ENCODE results near the gene SORCS2.

Gene SORCS2

DNA sequence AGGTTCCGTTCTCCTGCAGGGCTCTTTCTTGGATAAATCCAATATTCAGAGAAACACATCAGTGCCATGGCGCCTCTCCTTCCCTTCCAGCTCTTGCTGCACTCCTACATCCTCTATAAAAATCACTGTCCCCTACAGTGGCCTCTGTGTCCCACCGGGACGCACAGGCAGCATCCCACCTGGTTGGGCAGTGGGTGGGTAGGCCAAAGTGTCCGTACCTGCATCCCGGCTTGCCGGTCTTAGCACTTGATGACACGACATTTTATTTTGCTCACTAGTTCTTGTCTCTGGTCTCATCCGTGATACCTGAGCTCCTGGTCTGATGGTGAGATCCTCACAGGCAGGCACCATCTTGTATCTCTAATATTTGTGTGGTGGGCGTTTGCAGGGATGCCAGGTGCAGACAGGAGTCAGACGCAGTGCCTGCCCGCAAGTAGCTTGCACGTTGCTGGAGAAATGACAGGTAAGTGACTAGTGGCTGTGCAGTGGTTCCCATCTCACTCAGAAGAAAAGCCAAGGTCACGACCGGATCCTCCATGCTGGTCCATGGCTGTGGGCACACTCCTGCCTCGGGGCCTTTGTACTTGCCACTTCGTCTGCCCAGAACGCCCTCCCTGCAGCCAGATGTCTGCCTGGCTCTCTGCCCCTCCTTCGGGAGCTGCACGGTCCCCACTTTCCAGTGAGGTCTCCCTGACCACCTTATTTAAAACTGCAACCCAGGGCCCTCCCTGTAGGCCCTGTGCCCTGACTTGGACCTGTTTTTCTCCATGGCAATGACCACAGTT is 109.7 kb downstream of the SORCS2 start:
- no peak overlapping the region for H3K4me3 ChIP-seq (ENCODE audit: low read depth in 1 of 2, low read length in 2 of 2)
- DNase-seq (no peak), ATAC-seq (ENCODE audit: insufficient read depth, low read depth) (no peak)
- H3K36me3 ChIP-seq (ENCODE audit: insufficient read depth, low read length), result no peaks in the 10 kb centered on the region
- no peak overlapping the region for H3K4me2 ChIP-seq (ENCODE audit: insufficient read depth, low read length)
- H4K20me1 ChIP-seq (ENCODE audit: insufficient read depth, low read length), result no peaks in the 10 kb centered on the region
- no peaks in the 10 kb centered on the region for H3K9me3 ChIP-seq (ENCODE audit: insufficient read depth, low read length, severe bottlenecking)
- H3K79me2 ChIP-seq (ENCODE audit: insufficient read depth, low read length), result no peaks in the 10 kb centered on the region
- no peaks in the 10 kb centered on the region for H3K4me1 ChIP-seq (ENCODE audit: insufficient read depth, low read length)
- no peak overlapping the region for H3K27ac ChIP-seq (ENCODE audit: low read length)
- peaks cover 15% of the 10 kb centered on the region for H3K27me3 ChIP-seq (ENCODE audit: insufficient read depth, low read length, poor library complexity)
- no peak overlapping the region for H2AFZ ChIP-seq (ENCODE audit: low read depth, low read length)
- H3K9ac ChIP-seq (ENCODE audit: low read depth, low read length), result no peak overlapping the region
- TF ChIP-seq, protein P1, sequence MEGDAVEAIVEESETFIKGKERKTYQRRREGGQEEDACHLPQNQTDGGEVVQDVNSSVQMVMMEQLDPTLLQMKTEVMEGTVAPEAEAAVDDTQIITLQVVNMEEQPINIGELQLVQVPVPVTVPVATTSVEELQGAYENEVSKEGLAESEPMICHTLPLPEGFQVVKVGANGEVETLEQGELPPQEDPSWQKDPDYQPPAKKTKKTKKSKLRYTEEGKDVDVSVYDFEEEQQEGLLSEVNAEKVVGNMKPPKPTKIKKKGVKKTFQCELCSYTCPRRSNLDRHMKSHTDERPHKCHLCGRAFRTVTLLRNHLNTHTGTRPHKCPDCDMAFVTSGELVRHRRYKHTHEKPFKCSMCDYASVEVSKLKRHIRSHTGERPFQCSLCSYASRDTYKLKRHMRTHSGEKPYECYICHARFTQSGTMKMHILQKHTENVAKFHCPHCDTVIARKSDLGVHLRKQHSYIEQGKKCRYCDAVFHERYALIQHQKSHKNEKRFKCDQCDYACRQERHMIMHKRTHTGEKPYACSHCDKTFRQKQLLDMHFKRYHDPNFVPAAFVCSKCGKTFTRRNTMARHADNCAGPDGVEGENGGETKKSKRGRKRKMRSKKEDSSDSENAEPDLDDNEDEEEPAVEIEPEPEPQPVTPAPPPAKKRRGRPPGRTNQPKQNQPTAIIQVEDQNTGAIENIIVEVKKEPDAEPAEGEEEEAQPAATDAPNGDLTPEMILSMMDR (IDR thresholded peaks at IDR 0.05; ENCODE audit: borderline replicate concordance, extremely low read depth, low read length, poor library complexity, severe bottlenecking), result no peak
- no peak for TF ChIP-seq EZH2 (IDR thresholded peaks at IDR 0.05; ENCODE audit: borderline replicate concordance, low read depth, low read length, severe bottlenecking)

- TF ChIP-seq, protein P1 (IDR thresholded peaks at IDR 0.05; ENCODE audit: borderline replicate concordance, extremely low read depth, low read length, poor library complexity, severe bottlenecking), result no peak
- no peak for TF ChIP-seq EZH2 (IDR thresholded peaks at IDR 0.05; ENCODE audit: borderline replicate concordance, low read depth, low read length, severe bottlenecking)
- H3K4me2 ChIP-seq (ENCODE audit: insufficient read depth, low read length), result no peak overlapping the region
- no peaks in the 10 kb centered on the region for H3K36me3 ChIP-seq (ENCODE audit: insufficient read depth, low read length)
- no peak overlapping the region for H3K9ac ChIP-seq (ENCODE audit: low read depth, low read length)
- ATAC-seq (ENCODE audit: insufficient read depth, low read depth) (no peak), DNase-seq (no peak)
- no peak overlapping the region for H2AFZ ChIP-seq (ENCODE audit: low read depth, low read length)
- 0 out of 2 replicates have a peak, but pooled peaks cover 6% of the 10 kb centered on the region for H4K20me1 ChIP-seq (ENCODE audit: insufficient read depth, low read length)
- H3K79me2 ChIP-seq (ENCODE audit: insufficient read depth, low read length), result no peaks in the 10 kb centered on the region
- no peaks in the 10 kb centered on the region for H3K4me1 ChIP-seq (ENCODE audit: insufficient read depth, low read length)
- H3K27me3 ChIP-seq (ENCODE audit: insufficient read depth, low read length, poor library complexity), result peaks cover 15% of the 10 kb centered on the region
- no peak overlapping the region for H3K27ac ChIP-seq (ENCODE audit: low read length)
- H3K9me3 ChIP-seq (ENCODE audit: insufficient read depth, low read length, severe bottlenecking), result no peaks in the 10 kb centered on the region
- H3K4me3 ChIP-seq (ENCODE audit: low read depth in 1 of 2, low read length in 2 of 2), result no peak overlapping the region
These were observed 110.6 kb downstream of the SORCS2 start for GRCh38 chr4:7302781-7303404.

- no peaks in the 10 kb centered on the region for H3K36me3 ChIP-seq (ENCODE audit: insufficient read depth, low read length)
- DNase-seq, result no peak
- ATAC-seq (ENCODE audit: insufficient read depth, low read depth), result no peak
- no peak overlapping the region for H2AFZ ChIP-seq (ENCODE audit: low read depth, low read length)
- no peak overlapping the region for H3K27ac ChIP-seq (ENCODE audit: low read length)
- H3K4me2 ChIP-seq (ENCODE audit: insufficient read depth, low read length), result no peak overlapping the region
- H3K9ac ChIP-seq (ENCODE audit: low read depth, low read length), result no peak overlapping the region
- H4K20me1 ChIP-seq (ENCODE audit: insufficient read depth, low read length), result 0 out of 2 replicates have a peak, but pooled peaks cover 7% of the 10 kb centered on the region
- H3K4me1 ChIP-seq (ENCODE audit: insufficient read depth, low read length), result no peaks in the 10 kb centered on the region
- no peaks in the 10 kb centered on the region for H3K9me3 ChIP-seq (ENCODE audit: insufficient read depth, low read length, severe bottlenecking)
- no peak for TF ChIP-seq EZH2 (IDR thresholded peaks at IDR 0.05; ENCODE audit: borderline replicate concordance, low read depth, low read length, severe bottlenecking)
- TF ChIP-seq, protein P1 (IDR thresholded peaks at IDR 0.05; ENCODE audit: borderline replicate concordance, extremely low read depth, low read length, poor library complexity, severe bottlenecking), result no peak
- H3K4me3 ChIP-seq (ENCODE audit: low read depth in 1 of 2, low read length in 2 of 2), result no peak overlapping the region
- no peaks in the 10 kb centered on the region for H3K79me2 ChIP-seq (ENCODE audit: insufficient read depth, low read length)
- peaks cover 19% of the 10 kb centered on the region for H3K27me3 ChIP-seq (ENCODE audit: insufficient read depth, low read length, poor library complexity)
These were observed 111.2 kb downstream of the SORCS2 start for GRCh38 chr4:7303561-7303960.
